ENCODE results near the gene EMILIN3.

Gene EMILIN3

GRCh38 chr20:41339957-41340326 is 26.7 kb downstream of the EMILIN3 start:
- Mint-ChIP-seq H3K4me1 (peaks cover 7% of the 10 kb centered on the region), H3K9me3 (no peaks in the 10 kb centered on the region), H3K27ac (no peak overlapping the region), H3K27me3 (peaks cover 10% of the 10 kb centered on the region), H3K36me3 (no peaks in the 10 kb centered on the region), H3K4me3 (peak overlapping the region; percentile 68)
- ATAC-seq (ENCODE audit: low read depth), result peak; percentile 92
- DNase-seq (ENCODE audit: low spot score in 2 of 2), result peak; percentile 85 to 95

GRCh38 chr20:41336711-41337492 is 29.7 kb downstream of the EMILIN3 start:
- no peak for ATAC-seq (ENCODE audit: low read depth)
- no peaks in the 10 kb centered on the region for H3K9me3 Mint-ChIP-seq
- no peak for DNase-seq (ENCODE audit: low spot score in 2 of 2)
- no peak overlapping the region for H3K4me3 Mint-ChIP-seq
- peaks cover 7% of the 10 kb centered on the region for H3K4me1 Mint-ChIP-seq
- H3K27ac Mint-ChIP-seq, result no peak overlapping the region
- H3K36me3 Mint-ChIP-seq, result no peaks in the 10 kb centered on the region
- peaks cover 10% of the 10 kb centered on the region for H3K27me3 Mint-ChIP-seq

GRCh38 chr20:41335591-41335990 is 31.0 kb downstream of the EMILIN3 start:
- ATAC-seq (ENCODE audit: low read depth), result no peak
- no peaks in the 10 kb centered on the region for H3K36me3 Mint-ChIP-seq
- H3K4me3 Mint-ChIP-seq, result no peak overlapping the region
- H3K4me1 Mint-ChIP-seq, result peaks cover 7% of the 10 kb centered on the region
- no peak for DNase-seq (ENCODE audit: low spot score in 2 of 2)
- peaks cover 10% of the 10 kb centered on the region for H3K27me3 Mint-ChIP-seq
- H3K9me3 Mint-ChIP-seq, result no peaks in the 10 kb centered on the region
- no peak overlapping the region for H3K27ac Mint-ChIP-seq

- no peak for DNase-seq (ENCODE audit: low spot score in 2 of 2)
- no peak overlapping the region for H3K4me3 Mint-ChIP-seq
- no peaks in the 10 kb centered on the region for H3K9me3 Mint-ChIP-seq
- no peak overlapping the region for H3K27ac Mint-ChIP-seq
- no peaks in the 10 kb centered on the region for H3K36me3 Mint-ChIP-seq
- peaks cover 5% of the 10 kb centered on the region for H3K4me1 Mint-ChIP-seq
- ATAC-seq (ENCODE audit: low read depth), result no peak
- peaks cover 9% of the 10 kb centered on the region for H3K27me3 Mint-ChIP-seq
Observed at GRCh38 chr20:41334443-41335421, 31.9 kb downstream of the EMILIN3 start.

- DNase-seq (ENCODE audit: low spot score in 2 of 2) (no peak), ATAC-seq (ENCODE audit: low read depth) (no peak)
- peaks cover 6% of the 10 kb centered on the region for H3K27me3 Mint-ChIP-seq
- H3K9me3 Mint-ChIP-seq, result no peaks in the 10 kb centered on the region
- no peak overlapping the region for H3K4me3 Mint-ChIP-seq
- no peak overlapping the region for H3K27ac Mint-ChIP-seq
- peaks cover 3% of the 10 kb centered on the region for H3K4me1 Mint-ChIP-seq
- H3K36me3 Mint-ChIP-seq, result no peaks in the 10 kb centered on the region
Observed at GRCh38 chr20:41334036-41334435, 32.6 kb downstream of the EMILIN3 start.

- Mint-ChIP-seq H3K27me3 (peaks cover 6% of the 10 kb centered on the region), H3K36me3 (no peaks in the 10 kb centered on the region), H3K4me3 (no peak overlapping the region), H3K4me1 (peaks cover 3% of the 10 kb centered on the region), H3K9me3 (no peaks in the 10 kb centered on the region), H3K27ac (no peak overlapping the region)
- DNase-seq (ENCODE audit: low spot score in 2 of 2) (no peak), ATAC-seq (ENCODE audit: low read depth) (no peak)
Observed at GRCh38 chr20:41331731-41332130, 34.9 kb downstream of the EMILIN3 start.

- DNase-seq (ENCODE audit: low spot score in 2 of 2) (no peak), ATAC-seq (ENCODE audit: low read depth) (no peak)
- Mint-ChIP-seq H3K4me3 (no peak overlapping the region), H3K36me3 (no peaks in the 10 kb centered on the region), H3K27ac (no peak overlapping the region), H3K9me3 (no peaks in the 10 kb centered on the region), H3K4me1 (peaks cover 3% of the 10 kb centered on the region), H3K27me3 (peaks cover 3% of the 10 kb centered on the region)
Observed at GRCh38 chr20:41330941-41331340, 35.7 kb downstream of the EMILIN3 start.

- no peak for ATAC-seq (ENCODE audit: low read depth)
- Mint-ChIP-seq H3K36me3 (no peaks in the 10 kb centered on the region), H3K9me3 (no peaks in the 10 kb centered on the region), H3K4me3 (no peak overlapping the region), H3K27me3 (peaks cover 2% of the 10 kb centered on the region), H3K4me1 (peaks cover 3% of the 10 kb centered on the region), H3K27ac (no peak overlapping the region)
- no peak for DNase-seq (ENCODE audit: low spot score in 2 of 2)
Observed at GRCh38 chr20:41330343-41330720, 36.3 kb downstream of the EMILIN3 start.

GRCh38 chr20:41329435-41330342 is 36.9 kb downstream of the EMILIN3 start:
- DNase-seq (ENCODE audit: low spot score in 2 of 2), result no peak
- Mint-ChIP-seq H3K27me3 (no peaks in the 10 kb centered on the region), H3K36me3 (no peaks in the 10 kb centered on the region), H3K27ac (no peak overlapping the region), H3K4me1 (peaks cover 3% of the 10 kb centered on the region), H3K9me3 (no peaks in the 10 kb centered on the region), H3K4me3 (peak overlapping the region; percentile 8)
- peak; percentile 100 for ATAC-seq (ENCODE audit: low read depth)

GRCh38 chr20:41327178-41327577 is 39.4 kb downstream of the EMILIN3 start:
- H3K9me3 Mint-ChIP-seq, result no peaks in the 10 kb centered on the region
- H3K27me3 Mint-ChIP-seq, result no peaks in the 10 kb centered on the region
- peaks cover 3% of the 10 kb centered on the region for H3K4me1 Mint-ChIP-seq
- ATAC-seq (ENCODE audit: low read depth), result no peak
- no peak overlapping the region for H3K4me3 Mint-ChIP-seq
- H3K36me3 Mint-ChIP-seq, result no peaks in the 10 kb centered on the region
- DNase-seq (ENCODE audit: low spot score in 2 of 2), result no peak
- H3K27ac Mint-ChIP-seq, result no peak overlapping the region

- Mint-ChIP-seq H3K9me3 (no peaks in the 10 kb centered on the region), H3K27ac (no peak overlapping the region), H3K4me1 (peaks cover 6% of the 10 kb centered on the region), H3K27me3 (no peaks in the 10 kb centered on the region), H3K4me3 (no peak overlapping the region), H3K36me3 (no peaks in the 10 kb centered on the region)
- DNase-seq (ENCODE audit: low spot score in 2 of 2), result no peak
- ATAC-seq (ENCODE audit: low read depth), result no peak
Observed at GRCh38 chr20:41320976-41321375, 45.6 kb downstream of the EMILIN3 start.

GRCh38 chr20:41320441-41320840 is 46.2 kb downstream of the EMILIN3 start:
- ATAC-seq (ENCODE audit: low read depth) (no peak), DNase-seq (ENCODE audit: low spot score in 2 of 2) (no peak)
- no peaks in the 10 kb centered on the region for H3K27me3 Mint-ChIP-seq
- H3K4me1 Mint-ChIP-seq, result peaks cover 6% of the 10 kb centered on the region
- no peak overlapping the region for H3K27ac Mint-ChIP-seq
- H3K4me3 Mint-ChIP-seq, result no peak overlapping the region
- H3K9me3 Mint-ChIP-seq, result no peaks in the 10 kb centered on the region
- H3K36me3 Mint-ChIP-seq, result no peaks in the 10 kb centered on the region

- ATAC-seq (ENCODE audit: low read depth) (no peak), DNase-seq (ENCODE audit: low spot score in 2 of 2) (no peak)
- Mint-ChIP-seq H3K36me3 (no peaks in the 10 kb centered on the region), H3K4me3 (peak overlapping the region; percentile 69), H3K27me3 (no peaks in the 10 kb centered on the region), H3K9me3 (no peaks in the 10 kb centered on the region), H3K4me1 (peaks cover 6% of the 10 kb centered on the region), H3K27ac (no peak overlapping the region)
Observed at GRCh38 chr20:41318271-41318649, 48.4 kb downstream of the EMILIN3 start.
